H1 (cell line): ENCODE measurements around the gene SEL1L. TPM values are rescaled to one million over a fixed set of nuclear protein-coding genes. Genes with fewer than 3 reads are reported as not detected.

Source experiments
- CTCF ChIP-seq, 3 experiments: IDR thresholded peaks; 1 replicate in 2 of 3; 2 replicates in 1 of 3; pipeline versions ENCODE4 v1.5.1 to v1.6.1; 2011; ENCODE audit warnings: low read length in 3 of 3, mild to moderate bottlenecking in 3 of 3, inconsistent platforms in 2 of 3, low read depth in 1 of 3, moderate library complexity in 1 of 3; ENCODE audit not compliant: insufficient read depth in 1 of 3; ENCODE audit errors: control extremely low read depth in 1 of 3
- TAF1 ChIP-seq: IDR thresholded peaks from 2 replicates; pipeline ENCODE4 v1.6.1; 2011; ENCODE audit warnings: mild to moderate bottlenecking, low read depth, low read length
- USF2 ChIP-seq: IDR thresholded peaks from 2 replicates; pipeline ENCODE4 v1.6.1; 2011; ENCODE audit warnings: low read length, improper control_type of control experiment
- YY1 ChIP-seq: IDR thresholded peaks from 2 replicates; pipeline ENCODE4 v1.6.1; 2011; ENCODE audit warnings: low read depth, mild to moderate bottlenecking, low read length
- polyA plus RNA-seq, 7 experiments: library from polyadenylated mRNA; depleted of rRNA in 3 of 7; stranded (reverse) in 5 of 7; unstranded in 2 of 7; fragments of >200 nt in 5 of 7; fragments of 200-250 nt in 2 of 7; gene quantifications; 1 replicate in 5 of 7; 2 replicates in 1 of 7; 4 replicates in 1 of 7; pipeline versions ENCODE4 v1.2.1 to v1.2.3, GENCODE V29; 2011 to 2013; ENCODE audit warnings: missing spikeins in 2 of 7, mixed read lengths in 2 of 7
- total RNA-seq: library from RNA; stranded (reverse); fragmentation: NEBNext Ultra II Directional; extraction: Animal tissue kit (Norgen Biotek cat#: 25700); gene quantifications from 2 replicates; pipeline ENCODE4 v1.2.1, GENCODE V29; 2021

SEL1L gene
- total and polyA plus RNA-seq, 2 of the 8 experiments (the other 6 are each of a cell fraction or from before 2014, with no cell fraction given), result 4.3 to 34.9 TPM

- TF ChIP-seq CTCF (IDR thresholded peaks at IDR 0.05; ENCODE audit: control extremely low read depth in 1 of 3, insufficient read depth in 1 of 3, low read depth in 1 of 3, low read length in 3 of 3) (no peak), USF2 (no peak), TAF1 (no peak), YY1 (no peak)
These were observed 101.4 kb downstream of the SEL1L start (continued) for GRCh38 chr14:81432219-81432661.
